GM21529 (cell line): ENCODE measurements around the gene WFS1.

Experiments
- ATAC-seq: cut with Tn5 transposase; IDR thresholded peaks from one replicate; pipeline ENCODE4 v1.9.1; 2021; ENCODE audit not compliant: unreplicated experiment

WFS1 gene

DNA sequence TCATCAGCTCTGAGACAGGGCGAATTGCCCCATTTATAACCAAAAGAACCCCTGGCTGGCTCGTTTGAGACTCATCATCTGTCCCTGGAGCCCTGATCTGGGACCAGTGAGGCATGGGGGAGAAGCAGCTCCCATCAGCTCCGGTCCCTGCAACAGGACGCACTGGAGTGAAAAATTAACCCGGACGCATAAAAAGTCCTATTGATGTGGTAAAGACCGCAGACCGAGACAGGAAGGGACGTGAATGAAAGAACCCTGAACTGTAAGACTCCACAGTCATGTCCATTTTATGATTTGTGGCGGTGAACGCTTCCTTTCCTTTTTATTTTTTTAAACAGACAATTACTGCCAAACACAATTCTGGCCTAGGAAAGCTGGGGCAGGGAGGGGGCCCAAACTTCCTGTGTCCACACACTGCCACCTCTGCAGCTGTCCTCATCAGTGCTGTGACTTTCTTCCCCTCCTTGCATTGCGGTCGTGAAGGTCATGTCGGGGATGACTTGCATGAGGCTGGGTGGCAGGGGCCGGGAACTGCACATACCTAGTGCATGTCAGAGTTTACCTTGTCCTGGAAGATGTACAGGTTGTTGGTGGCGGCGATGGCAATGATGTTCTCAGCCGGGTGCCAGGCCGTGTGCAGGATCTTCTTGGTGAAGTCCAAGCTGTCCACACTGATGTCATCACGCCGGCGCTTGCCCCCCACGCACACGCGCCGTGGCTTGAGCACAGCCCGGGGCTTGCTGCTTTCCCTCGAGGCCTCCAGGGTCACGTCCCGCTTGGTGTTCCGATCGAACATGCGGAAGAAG, 53.3 kb downstream of the WFS1 start:
- no peak for ATAC-seq

DNA sequence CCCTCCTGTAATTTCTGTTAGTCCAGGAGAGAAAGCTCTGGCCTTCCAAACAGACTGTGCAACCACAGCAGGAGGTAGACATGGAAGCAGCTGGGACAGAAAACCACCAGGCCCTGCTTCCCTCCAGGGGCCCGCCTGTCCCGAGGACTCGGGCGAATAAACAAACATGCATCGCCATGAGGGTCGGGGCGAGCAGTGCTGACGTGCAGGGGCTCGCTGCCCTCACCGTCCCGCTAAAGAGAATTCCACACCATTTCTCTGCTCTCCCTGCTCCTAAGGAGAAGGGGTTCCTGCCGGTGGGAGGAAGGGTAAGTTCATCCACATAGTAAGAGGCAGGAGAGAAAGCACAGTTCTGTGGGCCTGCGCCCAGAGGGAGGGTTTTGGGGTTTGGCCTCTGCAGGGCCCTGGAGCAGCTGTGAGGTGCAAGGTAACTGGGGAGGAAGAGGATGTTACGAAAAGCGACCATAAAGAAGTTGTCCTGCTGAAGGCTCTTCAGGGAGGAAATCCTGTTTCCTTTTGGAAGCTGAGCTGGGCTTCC, 54.9 kb downstream of the WFS1 start:
- ATAC-seq = no peak

DNA sequence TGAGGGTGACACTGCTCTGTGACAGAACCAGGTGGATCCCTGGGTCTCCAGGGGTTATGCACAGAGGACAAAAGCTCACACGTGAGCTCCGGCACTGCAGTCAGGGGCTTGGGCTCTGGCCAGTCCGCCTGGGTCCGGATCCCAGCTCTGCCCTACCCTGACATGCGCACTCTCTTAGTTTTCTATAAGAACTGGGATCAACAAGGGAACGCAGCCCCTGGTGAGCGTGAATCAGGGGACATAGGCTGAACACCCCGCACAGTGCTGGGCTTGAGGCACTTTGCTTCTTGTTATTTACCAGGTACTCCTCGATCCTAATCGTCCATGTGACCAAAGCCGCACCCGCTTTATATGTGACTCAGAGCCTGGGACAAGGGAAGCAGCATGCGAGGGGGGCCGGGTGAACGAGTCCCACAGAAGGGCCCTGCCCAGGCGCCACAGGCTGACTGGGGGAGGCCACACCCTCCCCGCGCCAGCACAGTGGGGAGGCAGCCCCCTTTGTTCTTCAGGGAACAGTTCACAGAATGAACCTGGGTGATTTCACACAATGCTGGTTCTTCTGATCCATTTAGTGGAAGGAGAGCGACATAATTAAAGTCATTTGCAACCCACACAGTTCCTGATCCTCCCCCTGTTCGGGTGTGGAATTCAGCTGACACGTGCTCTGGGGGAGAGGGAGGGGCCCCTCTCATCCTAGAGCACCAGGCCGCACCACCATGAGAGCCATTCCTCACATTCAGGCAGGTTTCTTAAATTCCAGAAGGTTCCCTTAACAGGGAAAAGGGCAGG, 55.5 kb downstream of the WFS1 start:
- no peak for ATAC-seq

- ATAC-seq = no peak
Observed at GRCh38 chr4:6325788-6326290, 56.2 kb downstream of the WFS1 start.

DNA sequence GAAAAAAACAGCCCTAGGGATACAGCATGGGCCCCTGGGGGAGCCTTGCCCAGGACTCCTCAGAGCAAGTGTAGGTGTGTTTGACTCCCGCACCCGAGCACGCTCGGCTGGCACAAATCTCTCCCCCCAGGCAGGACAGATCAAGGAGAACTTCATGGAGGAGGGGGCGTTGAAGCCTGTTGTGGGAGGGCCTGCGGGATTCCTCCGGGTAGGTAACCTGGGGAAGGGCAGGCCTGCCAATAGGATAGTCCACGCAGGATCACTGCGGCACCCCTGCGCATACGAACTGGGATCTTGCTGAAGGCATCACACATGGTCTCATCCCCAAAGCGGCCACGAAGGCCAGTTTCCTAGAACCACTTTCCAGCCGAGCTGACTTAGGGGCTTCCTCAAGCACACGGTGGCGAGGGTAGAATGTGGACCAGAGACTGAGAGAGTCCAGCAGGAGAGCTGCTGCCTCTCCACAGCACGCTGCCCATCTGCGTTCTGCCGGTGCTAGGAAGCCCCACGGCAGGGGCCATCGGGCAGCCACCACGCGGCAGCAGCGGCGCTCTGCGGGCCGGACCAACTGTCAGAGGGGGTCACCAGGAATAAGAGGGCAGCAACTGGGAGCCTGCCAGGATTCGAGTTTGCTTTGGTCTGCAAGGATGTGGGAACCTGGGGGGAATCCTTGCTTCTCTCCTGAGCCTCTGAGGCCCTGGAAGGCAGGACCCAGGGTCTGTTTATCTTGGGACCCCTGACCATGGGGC, 56.8 kb downstream of the WFS1 start:
- no peak for ATAC-seq

DNA sequence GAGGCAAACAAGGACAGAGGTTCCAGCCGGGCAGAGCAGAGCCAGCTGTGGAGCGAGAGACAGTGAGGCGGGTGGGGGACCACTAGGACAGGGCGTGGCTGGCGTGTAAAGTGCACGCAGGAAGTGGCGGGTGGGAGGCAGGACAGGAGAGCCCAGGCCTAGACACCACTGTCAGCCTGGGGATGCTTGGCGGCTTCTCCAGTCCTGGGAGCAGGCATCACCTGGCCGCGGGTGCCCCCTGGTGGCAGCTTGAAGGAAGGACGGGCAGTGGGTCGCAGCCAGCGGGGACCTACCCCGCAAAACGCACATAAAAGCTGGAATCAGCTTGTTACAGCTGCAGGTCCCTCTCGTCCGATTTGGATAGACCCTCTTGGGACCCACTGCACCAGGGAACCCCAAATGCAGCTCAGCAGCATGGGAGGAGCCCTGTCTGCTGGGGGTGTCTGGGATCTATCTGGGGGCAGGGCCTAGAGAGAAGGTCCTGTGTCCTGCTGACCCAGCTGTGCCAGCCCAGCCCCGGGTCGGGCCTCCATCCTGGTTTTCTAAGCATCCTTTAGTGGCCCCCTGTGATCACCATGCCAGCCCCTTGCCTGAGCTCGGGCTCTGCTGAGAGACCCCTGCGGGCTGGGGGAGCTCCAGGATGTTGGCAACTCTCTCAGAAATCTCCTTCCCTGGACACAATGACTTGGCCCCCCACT, 57.7 kb downstream of the WFS1 start:
- ATAC-seq = peak; percentile 72

GRCh38 chr4:6328526-6328925, 58.9 kb downstream of the WFS1 start:
- ATAC-seq = no peak

DNA sequence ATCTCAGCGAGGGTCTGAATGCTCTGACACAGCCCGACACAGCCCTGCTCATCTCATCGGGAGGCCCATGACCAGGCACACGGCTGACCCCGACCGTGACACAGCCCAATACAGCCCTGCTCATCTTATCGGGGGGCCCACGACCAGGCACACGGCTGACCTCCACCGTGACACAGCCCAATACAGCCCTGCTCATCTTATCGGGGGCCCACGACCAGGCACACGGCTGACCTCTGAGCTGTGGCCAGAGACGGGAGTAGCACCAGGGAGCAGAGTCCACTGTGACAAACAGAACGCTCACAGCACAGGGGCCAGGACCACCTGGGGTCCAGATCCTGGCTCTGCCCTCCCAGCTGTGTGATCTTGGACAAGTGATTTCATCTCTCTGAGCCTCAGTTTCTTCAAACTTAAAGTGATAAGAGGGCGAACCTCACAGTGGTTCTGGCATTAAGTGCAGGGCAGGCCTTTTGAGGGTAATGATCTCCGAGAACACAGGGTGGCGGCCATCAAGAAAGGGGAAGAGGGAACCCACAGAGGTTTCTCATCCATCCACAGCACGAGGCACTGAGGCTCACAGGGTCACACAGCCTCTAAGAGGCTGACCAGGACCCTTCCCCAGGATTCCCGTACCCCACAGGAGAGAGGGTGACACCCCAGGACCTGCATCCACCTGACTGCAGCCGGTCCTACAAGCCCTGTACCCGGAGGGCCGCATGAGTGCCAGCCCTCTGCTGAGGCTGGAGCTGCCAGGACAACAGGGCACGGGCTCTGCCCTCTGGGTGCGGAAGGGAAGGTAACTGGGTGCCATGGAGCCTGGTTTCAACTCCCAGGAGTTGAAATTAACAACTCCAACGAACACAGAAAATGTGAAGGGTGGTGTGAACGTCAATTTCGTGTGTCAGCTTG, 60.1 kb downstream of the WFS1 start:
- no peak for ATAC-seq

DNA sequence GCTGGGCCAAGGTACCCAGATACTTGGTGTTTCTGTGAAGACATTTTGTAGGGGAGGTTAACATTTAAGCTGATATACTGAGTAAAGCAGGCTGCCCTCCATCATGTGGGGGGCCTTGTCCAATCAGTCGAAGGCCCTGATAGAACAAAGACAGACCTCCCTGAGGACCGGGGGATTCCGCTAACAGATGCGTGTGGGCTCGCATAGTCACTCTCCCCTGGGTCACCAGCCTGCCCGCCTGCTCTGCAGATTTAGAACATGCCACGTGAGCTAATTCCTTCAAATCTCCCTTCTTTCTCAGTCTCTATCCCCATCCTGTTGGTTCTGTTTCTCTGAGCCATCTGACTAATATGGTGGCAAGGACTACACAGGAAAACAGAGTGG, 60.7 kb downstream of the WFS1 start:
- no peak for ATAC-seq

GRCh38 chr4:6331018-6331417, 61.4 kb downstream of the WFS1 start:
- no peak for ATAC-seq

GRCh38 chr4:6331468-6331867, 61.8 kb downstream of the WFS1 start:
- no peak for ATAC-seq

GRCh38 chr4:6332042-6332668, 62.5 kb downstream of the WFS1 start:
- ATAC-seq = no peak

DNA sequence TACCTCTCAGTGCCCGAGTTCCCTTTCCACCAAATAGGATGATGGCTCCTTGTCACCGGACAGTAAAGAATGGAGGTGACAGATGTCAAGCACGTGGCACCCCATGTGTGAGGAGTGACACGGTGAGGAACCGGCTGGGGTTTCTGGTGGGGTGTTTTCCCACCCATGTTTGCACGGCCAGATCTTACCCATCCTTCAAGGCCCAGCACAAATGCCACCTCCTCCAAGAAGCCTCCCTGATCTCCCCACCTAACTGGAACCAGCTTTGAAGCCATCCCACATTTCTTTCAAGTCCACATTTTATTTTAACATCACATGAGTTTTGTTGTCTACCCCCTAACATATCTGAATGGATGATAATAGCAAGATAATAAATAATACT, 63.0 kb downstream of the WFS1 start:
- no peak for ATAC-seq

DNA sequence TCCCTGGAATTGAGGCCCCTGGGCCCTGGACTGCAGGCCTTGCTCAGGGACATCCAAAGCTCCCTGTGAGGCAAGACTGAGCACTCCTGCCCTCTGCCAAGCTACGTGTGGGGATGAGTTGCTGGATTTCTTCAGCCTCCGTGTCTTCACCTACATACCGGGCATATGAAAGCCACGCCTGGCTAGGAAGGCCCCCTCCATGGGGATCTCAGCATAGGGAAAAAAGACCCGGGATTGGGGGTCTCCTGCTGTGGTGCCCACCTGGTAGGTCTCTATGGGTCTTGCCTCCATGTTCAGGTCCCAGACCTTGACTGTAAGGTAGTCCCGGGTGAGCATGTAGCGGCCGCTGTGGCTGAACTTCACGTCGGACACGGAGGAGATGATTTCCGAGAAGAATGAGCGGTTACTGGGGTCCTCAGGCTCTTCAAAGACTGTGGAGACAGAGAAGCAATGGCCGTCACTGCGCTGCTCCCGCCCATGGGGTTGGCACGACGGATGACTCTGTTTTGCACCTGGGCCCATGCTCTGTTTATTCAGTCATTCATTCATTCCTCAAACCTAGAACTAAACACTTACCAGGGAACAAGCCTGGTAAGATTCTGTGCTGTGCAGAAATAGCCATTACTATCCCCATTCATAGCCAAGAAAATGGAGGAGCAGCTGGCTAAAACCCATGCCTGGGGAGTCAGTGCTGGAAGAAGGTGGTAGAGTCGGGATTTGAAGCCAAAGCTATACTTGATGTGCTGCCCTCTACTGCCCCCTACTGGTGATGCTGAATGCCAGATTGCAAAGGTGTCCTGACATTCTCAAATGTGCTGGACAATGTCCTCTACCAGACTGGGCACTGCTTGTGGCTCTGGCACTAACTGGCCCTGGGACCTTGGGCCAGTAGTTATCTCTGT, 63.9 kb downstream of the WFS1 start:
- ATAC-seq = no peak

GRCh38 chr4:6334203-6334887, 64.7 kb downstream of the WFS1 start:
- ATAC-seq = no peak

DNA sequence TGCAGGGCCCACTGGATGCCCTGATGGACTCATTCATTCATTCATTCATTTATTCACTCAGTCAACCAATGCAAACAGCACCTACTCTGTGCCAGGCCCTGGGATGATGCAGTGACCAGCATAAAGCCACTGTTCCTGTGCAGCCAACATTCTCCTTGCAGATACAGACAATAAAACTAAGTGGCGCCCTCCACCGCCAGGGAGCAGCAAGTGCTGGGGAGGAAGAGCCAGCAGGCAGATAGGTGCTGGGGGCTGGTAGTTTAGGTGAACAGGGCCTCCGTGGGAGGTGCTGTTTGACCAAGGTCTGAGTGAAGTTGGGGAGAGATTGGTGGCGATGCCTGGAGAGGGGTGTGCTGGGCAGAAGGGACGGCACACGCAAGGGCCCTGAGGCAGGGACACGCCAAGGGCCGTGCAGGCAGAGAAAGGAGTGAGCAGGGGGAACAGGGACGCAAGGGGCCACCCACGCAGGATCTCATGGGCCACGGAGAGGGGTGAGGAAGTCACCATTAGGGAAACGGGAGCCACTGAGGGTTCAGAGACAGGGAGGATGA, 65.5 kb downstream of the WFS1 start:
- no peak for ATAC-seq

DNA sequence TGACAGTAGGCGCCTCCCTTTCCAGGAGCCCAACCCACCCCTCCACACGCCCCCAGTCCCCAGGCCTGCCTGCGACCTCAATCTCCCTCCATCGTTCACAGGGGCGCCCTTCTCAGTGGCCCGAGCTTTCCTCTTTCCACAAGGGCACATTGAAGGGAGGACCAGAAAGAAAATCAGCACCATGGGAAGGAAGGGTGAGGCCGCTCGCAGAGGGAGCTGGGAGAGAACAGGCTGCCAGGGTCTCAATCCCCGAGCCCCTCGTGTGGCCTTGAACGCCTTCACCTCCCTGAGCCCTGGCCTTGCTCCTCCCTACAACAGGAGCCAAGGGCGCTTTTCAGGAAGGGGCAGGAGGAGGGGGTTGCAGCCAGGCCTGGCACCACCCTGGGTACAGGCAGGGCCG, 66.5 kb downstream of the WFS1 start:
- ATAC-seq = no peak
